GM23338 (cell line): ENCODE results near the gene SMG7. TPM values are rescaled to one million over a fixed set of nuclear protein-coding genes. Genes with fewer than 3 reads are reported as not detected.
A peak's percentile ranks its signal among the peaks of the same experiment; 100 is the strongest.

Experiments used
- ATAC-seq: fragments of 200-7000 bp; cut with Tn5 transposase; 3 replicates; pipeline ENCODE4 v1.9.1; 2020
- DNase-seq: peaks from one replicate; pipeline ENCODE4 v3.0.0-alpha.2; 2015; ENCODE audit warnings: low spot score
- H2AFZ ChIP-seq: fragments of 200-600 bp; sonication (generic); 2 replicates; pipeline ENCODE4 v1.8.0; 2016; ENCODE audit warnings: antibody characterized with exemption, mild to moderate bottlenecking, moderate library complexity
- H3F3A ChIP-seq: fragments of 200-600 bp; sonication (generic); replicated peaks from 2 replicates; pipeline ENCODE4 v1.8.0; 2017; ENCODE audit warnings: antibody characterized with exemption, mixed run types, low read depth
- H3K27ac ChIP-seq: fragments of 200-600 bp; sonication (generic); 2 replicates; pipeline ENCODE4 v1.6.1; 2016; ENCODE audit warnings: low read depth
- H3K27me3 ChIP-seq: fragments of 200-600 bp; sonication (generic); 2 replicates; pipeline ENCODE4 v1.8.0; 2016; ENCODE audit warnings: mild to moderate bottlenecking, mixed run types, moderate library complexity; ENCODE audit not compliant: insufficient read depth
- H3K36me3 ChIP-seq: fragments of 200-600 bp; sonication (generic); 2 replicates; pipeline ENCODE4 v1.8.0; 2016; ENCODE audit warnings: mild to moderate bottlenecking; ENCODE audit not compliant: insufficient read depth
- H3K4me1 ChIP-seq: fragments of 200-600 bp; sonication (generic); 2 replicates; pipeline ENCODE4 v1.8.0; 2016; ENCODE audit warnings: mild to moderate bottlenecking, moderate library complexity; ENCODE audit not compliant: insufficient read depth
- H3K4me2 ChIP-seq: fragments of 200-600 bp; sonication (generic); 2 replicates; pipeline ENCODE4 v1.7.1; 2017; ENCODE audit warnings: mixed run types
- H3K4me3 ChIP-seq: fragments of 200-600 bp; sonication (generic); 2 replicates; pipeline ENCODE4 v1.6.1; 2016; ENCODE audit warnings: mixed run types
- H3K79me2 ChIP-seq: fragments of 200-600 bp; sonication (generic); replicated peaks from 2 replicates; pipeline ENCODE4 v1.8.0; 2017; ENCODE audit warnings: mild to moderate bottlenecking; ENCODE audit not compliant: insufficient read depth
- H3K9me2 ChIP-seq: fragments of 200-600 bp; sonication (generic); 2 replicates; pipeline ENCODE4 v1.8.0; 2017; ENCODE audit not compliant: insufficient read depth
- H4K20me1 ChIP-seq: fragments of 200-600 bp; sonication (generic); replicated peaks from 2 replicates; pipeline ENCODE4 v1.8.0; 2017; ENCODE audit warnings: mild to moderate bottlenecking; ENCODE audit not compliant: insufficient read depth
- H3K27ac Mint-ChIP-seq: 2 replicates; pipeline ENCODE4 v1.8.0; 2020; ENCODE audit warnings: inconsistent platforms, mild to moderate bottlenecking, moderate library complexity, mixed read lengths
- H3K27me3 Mint-ChIP-seq: 3 replicates; pipeline ENCODE4 v1.8.0; 2022; ENCODE audit warnings: low read depth, mild to moderate bottlenecking, moderate library complexity, mixed read lengths, inconsistent platforms; ENCODE audit not compliant: insufficient read depth, poor library complexity
- H3K36me3 Mint-ChIP-seq: 3 replicates; pipeline ENCODE4 v1.8.0; 2021; ENCODE audit warnings: low read depth, mild to moderate bottlenecking, inconsistent platforms, moderate library complexity, mixed read lengths
- H3K4me1 Mint-ChIP-seq: 3 replicates; pipeline ENCODE4 v1.8.0; 2020; ENCODE audit warnings: mild to moderate bottlenecking, inconsistent platforms, mixed read lengths
- H3K4me3 Mint-ChIP-seq: 3 replicates; pipeline ENCODE4 v1.8.0; 2021; ENCODE audit warnings: moderate library complexity, mild to moderate bottlenecking, inconsistent platforms, mixed read lengths
- H3K9me3 Mint-ChIP-seq: 3 replicates; pipeline ENCODE4 v1.8.0; 2020; ENCODE audit warnings: moderate library complexity, mild to moderate bottlenecking, inconsistent platforms, mixed read lengths
- CREB1 ChIP-seq: fragments of 250-450 bp; sonication (Bioruptor Pico); IDR thresholded peaks from 2 replicates; pipeline ENCODE4 v1.5.0; 2020; ENCODE audit warnings: low read depth, mild to moderate bottlenecking, moderate library complexity
- EZH2 ChIP-seq: fragments of 200-600 bp; sonication (generic); IDR thresholded peaks from one replicate; pipeline ENCODE4 v1.8.0; 2017; ENCODE audit warnings: antibody characterized with exemption, mild to moderate bottlenecking, low read depth; ENCODE audit not compliant: unreplicated experiment
- EZH2phosphoT487 ChIP-seq: fragments of 200-600 bp; sonication (generic); IDR thresholded peaks from one replicate; pipeline ENCODE4 v1.8.1; 2018; ENCODE audit warnings: antibody characterized with exemption; ENCODE audit not compliant: unreplicated experiment
- JUNB ChIP-seq: IDR thresholded peaks from one replicate; pipeline ENCODE4 v1.6.1; 2016; ENCODE audit warnings: antibody characterized with exemption; ENCODE audit not compliant: unreplicated experiment
- NANOG ChIP-seq: IDR thresholded peaks from 2 replicates; pipeline ENCODE4 v1.6.1; 2016; ENCODE audit warnings: antibody characterized with exemption, borderline replicate concordance
- POLR2AphosphoS5 ChIP-seq: IDR thresholded peaks from 2 replicates; pipeline ENCODE4 v1.6.1; 2016; ENCODE audit warnings: antibody characterized with exemption, low read depth
- STAT1 ChIP-seq: IDR thresholded peaks from one replicate; pipeline ENCODE4 v1.6.1; 2016; ENCODE audit warnings: antibody characterized with exemption; ENCODE audit not compliant: unreplicated experiment
- ZNF114 ChIP-seq: fragments of 250-450 bp; sonication (Bioruptor Pico); IDR thresholded peaks from 2 replicates; pipeline ENCODE4 v1.5.0; 2020; ENCODE audit warnings: mild to moderate bottlenecking, moderate library complexity
- ZNF331 ChIP-seq: fragments of 250-450 bp; sonication (Bioruptor Pico); IDR thresholded peaks from 2 replicates; pipeline ENCODE4 v1.5.0; 2020; ENCODE audit warnings: low read depth, mild to moderate bottlenecking, moderate library complexity
- polyA plus RNA-seq: library from polyadenylated mRNA; unstranded; fragments of >200 nt; fragmentation: Nextera tagmentation; extraction: Ambion mirVana; gene quantifications from 2 replicates; pipeline ENCODE4 v1.2.1, GENCODE V29; 2016
- total RNA-seq: library from RNA; depleted of rRNA; stranded (reverse); fragments of >200 nt; shearing (Covaris generic); gene quantifications from 2 replicates; pipeline ENCODE4 v1.2.3, GENCODE V29; 2014
- TF ChIP-seq, protein P1 (sequence below): IDR thresholded peaks from 2 replicates; pipeline ENCODE4 v1.6.1; 2016; ENCODE audit warnings: antibody characterized with exemption
- TF ChIP-seq, protein P2 (sequence below): fragments of 250-450 bp; sonication (Bioruptor Pico); IDR thresholded peaks from 2 replicates; pipeline ENCODE4 v1.5.0; 2020; ENCODE audit warnings: mild to moderate bottlenecking, moderate library complexity
- TF ChIP-seq, protein P3 (sequence below), 2 experiments: fragments of 200-600 bp in 1 of 2; sonication (generic) in 1 of 2; conservative IDR thresholded peaks; 2 replicates each; pipeline versions ENCODE4 v1.5.1 to v1.6.1; 2016 to 2017; ENCODE audit warnings: antibody characterized with exemption in 2 of 2, low read depth in 2 of 2, mild to moderate bottlenecking in 2 of 2, moderate library complexity in 1 of 2

Gene SMG7
- total and polyA plus RNA-seq, 2 experiments from 2014 or later = 33.0 to 79.4 TPM

- TF ChIP-seq, protein P1, sequence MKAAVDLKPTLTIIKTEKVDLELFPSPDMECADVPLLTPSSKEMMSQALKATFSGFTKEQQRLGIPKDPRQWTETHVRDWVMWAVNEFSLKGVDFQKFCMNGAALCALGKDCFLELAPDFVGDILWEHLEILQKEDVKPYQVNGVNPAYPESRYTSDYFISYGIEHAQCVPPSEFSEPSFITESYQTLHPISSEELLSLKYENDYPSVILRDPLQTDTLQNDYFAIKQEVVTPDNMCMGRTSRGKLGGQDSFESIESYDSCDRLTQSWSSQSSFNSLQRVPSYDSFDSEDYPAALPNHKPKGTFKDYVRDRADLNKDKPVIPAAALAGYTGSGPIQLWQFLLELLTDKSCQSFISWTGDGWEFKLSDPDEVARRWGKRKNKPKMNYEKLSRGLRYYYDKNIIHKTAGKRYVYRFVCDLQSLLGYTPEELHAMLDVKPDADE = no peak
- no peak for TF ChIP-seq NANOG
- TF ChIP-seq POLR2AphosphoS5 = no peak
- no peak for TF ChIP-seq ZNF114 (CRISPR knock-in tag)
These were observed 72.4 kb downstream of the SMG7 start (continued) for GRCh38 chr1:183544598-183545297.

GRCh38 chr1:183546427-183546826, 74.1 kb downstream of the SMG7 start:
- Mint-ChIP-seq H3K4me1 (peaks cover 31% of the 10 kb centered on the region), H3K36me3 (peaks cover 74% of the 10 kb centered on the region)
- H3K36me3 ChIP-seq = peaks cover 55% of the 10 kb centered on the region; the same call in 1 of the 2 replicates

More at GRCh38 chr1:183546427-183546826, 74.1 kb downstream of the SMG7 start:
- H3K27me3 Mint-ChIP-seq = peaks cover 7% of the 10 kb centered on the region
- H3K79me2 ChIP-seq = no peaks in the 10 kb centered on the region
- no peak for ATAC-seq
- H3K4me3 Mint-ChIP-seq = no peak overlapping the region
- H3K4me3 ChIP-seq = no peak overlapping the region
- no peaks in the 10 kb centered on the region for H3K9me2 ChIP-seq
- H2AFZ ChIP-seq = no peak overlapping the region
- peaks cover 15% of the 10 kb centered on the region for H3K4me1 ChIP-seq
- 0 out of 2 replicates have a peak, but pooled peaks cover 4% of the 10 kb centered on the region for H4K20me1 ChIP-seq
- no peak overlapping the region for H3K4me2 ChIP-seq
- H3K9me3 Mint-ChIP-seq = no peaks in the 10 kb centered on the region
- no peaks in the 10 kb centered on the region for H3K27me3 ChIP-seq
- DNase-seq = no peak
- peaks cover 3% of the 10 kb centered on the region; the same call in 1 of the 2 replicates for H3F3A ChIP-seq
- H3K27ac Mint-ChIP-seq = no peak overlapping the region
- H3K27ac ChIP-seq = 0 out of 2 replicates have a peak overlapping the region, but pooled peaks have one; percentile 18
- TF ChIP-seq, protein P2, sequence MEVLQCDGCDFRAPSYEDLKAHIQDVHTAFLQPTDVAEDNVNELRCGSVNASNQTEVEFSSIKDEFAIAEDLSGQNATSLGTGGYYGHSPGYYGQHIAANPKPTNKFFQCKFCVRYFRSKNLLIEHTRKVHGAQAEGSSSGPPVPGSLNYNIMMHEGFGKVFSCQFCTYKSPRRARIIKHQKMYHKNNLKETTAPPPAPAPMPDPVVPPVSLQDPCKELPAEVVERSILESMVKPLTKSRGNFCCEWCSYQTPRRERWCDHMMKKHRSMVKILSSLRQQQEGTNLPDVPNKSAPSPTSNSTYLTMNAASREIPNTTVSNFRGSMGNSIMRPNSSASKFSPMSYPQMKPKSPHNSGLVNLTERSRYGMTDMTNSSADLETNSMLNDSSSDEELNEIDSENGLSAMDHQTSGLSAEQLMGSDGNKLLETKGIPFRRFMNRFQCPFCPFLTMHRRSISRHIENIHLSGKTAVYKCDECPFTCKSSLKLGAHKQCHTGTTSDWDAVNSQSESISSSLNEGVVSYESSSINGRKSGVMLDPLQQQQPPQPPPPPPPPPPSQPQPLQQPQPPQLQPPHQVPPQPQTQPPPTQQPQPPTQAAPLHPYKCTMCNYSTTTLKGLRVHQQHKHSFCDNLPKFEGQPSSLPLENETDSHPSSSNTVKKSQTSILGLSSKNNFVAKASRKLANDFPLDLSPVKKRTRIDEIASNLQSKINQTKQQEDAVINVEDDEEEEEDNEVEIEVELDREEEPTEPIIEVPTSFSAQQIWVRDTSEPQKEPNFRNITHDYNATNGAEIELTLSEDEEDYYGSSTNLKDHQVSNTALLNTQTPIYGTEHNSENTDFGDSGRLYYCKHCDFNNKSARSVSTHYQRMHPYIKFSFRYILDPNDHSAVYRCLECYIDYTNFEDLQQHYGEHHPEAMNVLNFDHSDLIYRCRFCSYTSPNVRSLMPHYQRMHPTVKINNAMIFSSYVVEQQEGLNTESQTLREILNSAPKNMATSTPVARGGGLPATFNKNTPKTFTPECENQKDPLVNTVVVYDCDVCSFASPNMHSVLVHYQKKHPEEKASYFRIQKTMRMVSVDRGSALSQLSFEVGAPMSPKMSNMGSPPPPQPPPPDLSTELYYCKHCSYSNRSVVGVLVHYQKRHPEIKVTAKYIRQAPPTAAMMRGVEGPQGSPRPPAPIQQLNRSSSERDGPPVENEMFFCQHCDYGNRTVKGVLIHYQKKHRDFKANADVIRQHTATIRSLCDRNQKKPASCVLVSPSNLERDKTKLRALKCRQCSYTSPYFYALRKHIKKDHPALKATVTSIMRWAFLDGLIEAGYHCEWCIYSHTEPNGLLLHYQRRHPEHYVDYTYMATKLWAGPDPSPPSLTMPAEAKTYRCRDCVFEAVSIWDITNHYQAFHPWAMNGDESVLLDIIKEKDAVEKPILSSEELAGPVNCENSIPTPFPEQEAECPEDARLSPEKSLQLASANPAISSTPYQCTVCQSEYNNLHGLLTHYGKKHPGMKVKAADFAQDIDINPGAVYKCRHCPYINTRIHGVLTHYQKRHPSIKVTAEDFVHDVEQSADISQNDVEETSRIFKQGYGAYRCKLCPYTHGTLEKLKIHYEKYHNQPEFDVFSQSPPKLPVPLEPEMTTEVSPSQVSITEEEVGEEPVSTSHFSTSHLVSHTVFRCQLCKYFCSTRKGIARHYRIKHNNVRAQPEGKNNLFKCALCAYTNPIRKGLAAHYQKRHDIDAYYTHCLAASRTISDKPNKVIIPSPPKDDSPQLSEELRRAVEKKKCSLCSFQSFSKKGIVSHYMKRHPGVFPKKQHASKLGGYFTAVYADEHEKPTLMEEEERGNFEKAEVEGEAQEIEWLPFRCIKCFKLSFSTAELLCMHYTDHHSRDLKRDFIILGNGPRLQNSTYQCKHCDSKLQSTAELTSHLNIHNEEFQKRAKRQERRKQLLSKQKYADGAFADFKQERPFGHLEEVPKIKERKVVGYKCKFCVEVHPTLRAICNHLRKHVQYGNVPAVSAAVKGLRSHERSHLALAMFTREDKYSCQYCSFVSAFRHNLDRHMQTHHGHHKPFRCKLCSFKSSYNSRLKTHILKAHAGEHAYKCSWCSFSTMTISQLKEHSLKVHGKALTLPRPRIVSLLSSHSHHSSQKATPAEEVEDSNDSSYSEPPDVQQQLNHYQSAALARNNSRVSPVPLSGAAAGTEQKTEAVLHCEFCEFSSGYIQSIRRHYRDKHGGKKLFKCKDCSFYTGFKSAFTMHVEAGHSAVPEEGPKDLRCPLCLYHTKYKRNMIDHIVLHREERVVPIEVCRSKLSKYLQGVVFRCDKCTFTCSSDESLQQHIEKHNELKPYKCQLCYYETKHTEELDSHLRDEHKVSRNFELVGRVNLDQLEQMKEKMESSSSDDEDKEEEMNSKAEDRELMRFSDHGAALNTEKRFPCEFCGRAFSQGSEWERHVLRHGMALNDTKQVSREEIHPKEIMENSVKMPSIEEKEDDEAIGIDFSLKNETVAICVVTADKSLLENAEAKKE (CRISPR knock-in tag) = no peak
- no peak for TF ChIP-seq POLR2AphosphoS5
- no peak for TF ChIP-seq ZNF114 (CRISPR knock-in tag)
- TF ChIP-seq STAT1 = no peak
- no peak for TF ChIP-seq EZH2
- TF ChIP-seq ZNF331 = no peak
- TF ChIP-seq JUNB = no peak
- no peak for TF ChIP-seq CREB1 (CRISPR knock-in tag)
- TF ChIP-seq, protein P3, sequence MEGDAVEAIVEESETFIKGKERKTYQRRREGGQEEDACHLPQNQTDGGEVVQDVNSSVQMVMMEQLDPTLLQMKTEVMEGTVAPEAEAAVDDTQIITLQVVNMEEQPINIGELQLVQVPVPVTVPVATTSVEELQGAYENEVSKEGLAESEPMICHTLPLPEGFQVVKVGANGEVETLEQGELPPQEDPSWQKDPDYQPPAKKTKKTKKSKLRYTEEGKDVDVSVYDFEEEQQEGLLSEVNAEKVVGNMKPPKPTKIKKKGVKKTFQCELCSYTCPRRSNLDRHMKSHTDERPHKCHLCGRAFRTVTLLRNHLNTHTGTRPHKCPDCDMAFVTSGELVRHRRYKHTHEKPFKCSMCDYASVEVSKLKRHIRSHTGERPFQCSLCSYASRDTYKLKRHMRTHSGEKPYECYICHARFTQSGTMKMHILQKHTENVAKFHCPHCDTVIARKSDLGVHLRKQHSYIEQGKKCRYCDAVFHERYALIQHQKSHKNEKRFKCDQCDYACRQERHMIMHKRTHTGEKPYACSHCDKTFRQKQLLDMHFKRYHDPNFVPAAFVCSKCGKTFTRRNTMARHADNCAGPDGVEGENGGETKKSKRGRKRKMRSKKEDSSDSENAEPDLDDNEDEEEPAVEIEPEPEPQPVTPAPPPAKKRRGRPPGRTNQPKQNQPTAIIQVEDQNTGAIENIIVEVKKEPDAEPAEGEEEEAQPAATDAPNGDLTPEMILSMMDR (conservative IDR thresholded peaks at IDR 0.05; ENCODE audit: low read depth in 2 of 2) = no peak
- TF ChIP-seq EZH2phosphoT487 = no peak
